HG02642 (cell line): ENCODE data around the gene R3HDML.

Source experiments
- ATAC-seq: cut with Tn5 transposase; IDR thresholded peaks from one replicate; pipeline ENCODE4 v1.9.1; 2021; ENCODE audit warnings: mild to moderate bottlenecking; ENCODE audit not compliant: unreplicated experiment, poor library complexity

The R3HDML gene

GRCh38 chr20:44360221-44360620, 23.4 kb downstream of the R3HDML start:
- no peak for ATAC-seq

GRCh38 chr20:44361021-44361420, 24.2 kb downstream of the R3HDML start:
- no peak for ATAC-seq

GRCh38 chr20:44362466-44362940, 25.7 kb downstream of the R3HDML start:
- no peak for ATAC-seq

- no peak for ATAC-seq
These were observed 27.2 kb downstream of the R3HDML start for GRCh38 chr20:44364068-44364467.

GRCh38 chr20:44364780-44365179, 27.9 kb downstream of the R3HDML start:
- no peak for ATAC-seq

- ATAC-seq, result no peak
These were observed 30.9 kb downstream of the R3HDML start for GRCh38 chr20:44367746-44368145.

GRCh38 chr20:44370639-44371218, 33.9 kb downstream of the R3HDML start:
- no peak for ATAC-seq

- no peak for ATAC-seq
These were observed 45.8 kb downstream of the R3HDML start for GRCh38 chr20:44382641-44383040.

- ATAC-seq, result no peak
These were observed 47.7 kb downstream of the R3HDML start for GRCh38 chr20:44384423-44385027.

- ATAC-seq, result no peak
These were observed 51.7 kb downstream of the R3HDML start for GRCh38 chr20:44388466-44389023.

GRCh38 chr20:44389871-44390270, 53.0 kb downstream of the R3HDML start:
- no peak for ATAC-seq

GRCh38 chr20:44390280-44390679, 53.4 kb downstream of the R3HDML start:
- ATAC-seq, result no peak

GRCh38 chr20:44392088-44392775, 55.4 kb downstream of the R3HDML start:
- ATAC-seq, result no peak

GRCh38 chr20:44392776-44393607, 56.1 kb downstream of the R3HDML start:
- ATAC-seq, result no peak

GRCh38 chr20:44393608-44394451, 57.0 kb downstream of the R3HDML start:
- ATAC-seq, result no peak

- no peak for ATAC-seq
These were observed 57.5 kb downstream of the R3HDML start for GRCh38 chr20:44394452-44394701.

GRCh38 chr20:44394702-44395460, 58.0 kb downstream of the R3HDML start:
- no peak for ATAC-seq

GRCh38 chr20:44395461-44396340, 58.9 kb downstream of the R3HDML start:
- ATAC-seq, result no peak
